K562 (cell line): Measurements from ENCODE around the gene CFAP70. TPM values are rescaled to one million over a fixed set of nuclear protein-coding genes. Genes with fewer than 3 reads are reported as not detected.

Experiments used
- ATF1 ChIP-seq, 2 experiments: fragments of 450-650 bp in 1 of 2; IDR thresholded peaks; 2 replicates each; pipeline ENCODE4 v1.6.1; 2016; ENCODE audit warnings: missing compliant biosample characterization in 1 of 2, missing genetic modification characterization in 1 of 2
- COPS2 ChIP-seq: fragments of 450-650 bp; conservative IDR thresholded peaks from 2 replicates; pipeline ENCODE4 v1.6.1; 2016; ENCODE audit warnings: mild to moderate bottlenecking, moderate library complexity
- CREM ChIP-seq: IDR thresholded peaks from 2 replicates; pipeline ENCODE4 v1.6.1; 2014; ENCODE audit warnings: antibody characterized with exemption, low read depth
- CTCFL ChIP-seq: IDR thresholded peaks from 2 replicates; pipeline ENCODE4 v1.6.1; 2011; ENCODE audit warnings: borderline replicate concordance, low read depth, mild to moderate bottlenecking, moderate library complexity, low read length; ENCODE audit not compliant: insufficient read depth, poor library complexity, severe bottlenecking
- DDX20 ChIP-seq: fragments of 450-650 bp; IDR thresholded peaks from 2 replicates; pipeline ENCODE4 v1.6.1; 2016; ENCODE audit warnings: missing genetic modification characterization, low read depth, mild to moderate bottlenecking, missing compliant biosample characterization, moderate library complexity
- DNMT1 ChIP-seq: fragments of 450-650 bp; IDR thresholded peaks from 2 replicates; pipeline ENCODE4 v1.6.1; 2016; ENCODE audit warnings: antibody characterized with exemption, mild to moderate bottlenecking
- HNRNPK ChIP-seq: fragments of 200-400 bp; formaldehyde crosslinking; IDR thresholded peaks from one replicate; pipeline ENCODE4 v1.6.1; 2018; ENCODE audit warnings: mild to moderate bottlenecking, low read depth, low read length; ENCODE audit not compliant: poor library complexity, severe bottlenecking
- JUN ChIP-seq, 2 experiments: sonication (generic) in 1 of 2; formaldehyde crosslinking in 1 of 2; IDR thresholded peaks; 2 replicates each; pipeline versions ENCODE4 v1.6.1 to v1.8.0; 2012 to 2022; ENCODE audit warnings: borderline replicate concordance in 2 of 2, mild to moderate bottlenecking in 2 of 2, improper control_type of control experiment in 1 of 2, low read depth in 1 of 2, low read length in 1 of 2, missing genetic modification reagents in 1 of 2
- KLF1 ChIP-seq: fragments of 450-650 bp; IDR thresholded peaks from 2 replicates; pipeline ENCODE4 v1.6.1; 2016; ENCODE audit warnings: missing genetic modification characterization, missing compliant biosample characterization
- NFXL1 ChIP-seq: fragments of 450-650 bp; formaldehyde crosslinking; IDR thresholded peaks from 2 replicates; pipeline ENCODE4 v1.4.0; 2021; ENCODE audit warnings: mild to moderate bottlenecking
- OTX1 ChIP-seq: fragments of 450-650 bp; formaldehyde crosslinking; IDR thresholded peaks from 2 replicates; pipeline ENCODE4 v1.4.0; 2022; ENCODE audit warnings: mild to moderate bottlenecking
- RBBP5 ChIP-seq: fragments of 200-600 bp; sonication (generic); IDR thresholded peaks from 2 replicates; pipeline ENCODE4 v1.6.1; 2012; ENCODE audit warnings: borderline replicate concordance, mild to moderate bottlenecking, low read length, control low read depth, inconsistent platforms; ENCODE audit not compliant: insufficient read depth, poor library complexity, severe bottlenecking
- SUPT5H ChIP-seq: fragments of 450-650 bp; IDR thresholded peaks from 2 replicates; pipeline ENCODE4 v1.6.1; 2016
- ZC3H11A ChIP-seq: IDR thresholded peaks from 2 replicates; pipeline ENCODE4 v1.6.1; 2012; ENCODE audit warnings: low read depth, low read length, improper control_type of control experiment
- ZNF717 ChIP-seq: fragments of 250-450 bp; sonication (Bioruptor Pico); IDR thresholded peaks from 2 replicates; pipeline ENCODE4 v1.5.0; 2021
- polyA plus RNA-seq, 8 experiments: library from polyadenylated mRNA; depleted of rRNA in 4 of 8; stranded (reverse) in 5 of 8; unstranded in 3 of 8; fragments of >200 nt; fragmentation: Nextera tagmentation in 2 of 8; fragmentation: Illumina TruSeq in 1 of 8; extraction: Ambion mirVana in 2 of 8; extraction: Trizol in 1 of 8; gene quantifications; 2 replicates each; pipeline versions ENCODE4 v1.2.1 to v1.2.3, GENCODE V29; 2011 to 2014; ENCODE audit warnings: inconsistent platforms in 1 of 8, missing spikeins in 1 of 8
- total RNA-seq, 7 experiments: library from RNA; depleted of rRNA in 6 of 7; stranded (reverse); fragments of >200 nt in 6 of 7; fragmentation: Illumina TruSeq in 2 of 7; extraction: Trizol in 2 of 7; gene quantifications; 2 replicates each; pipeline versions ENCODE4 v1.2.1 to v1.2.3, GENCODE V29; 2011 to 2021; ENCODE audit warnings: low replicate concordance in 1 of 7

CFAP70 gene
- total and polyA plus RNA-seq, 9 of the 15 experiments (the other 6 are each of a cell fraction or from before 2014, with no cell fraction given), result 0.27 to 1.6 (median 0.86) TPM

DNA sequence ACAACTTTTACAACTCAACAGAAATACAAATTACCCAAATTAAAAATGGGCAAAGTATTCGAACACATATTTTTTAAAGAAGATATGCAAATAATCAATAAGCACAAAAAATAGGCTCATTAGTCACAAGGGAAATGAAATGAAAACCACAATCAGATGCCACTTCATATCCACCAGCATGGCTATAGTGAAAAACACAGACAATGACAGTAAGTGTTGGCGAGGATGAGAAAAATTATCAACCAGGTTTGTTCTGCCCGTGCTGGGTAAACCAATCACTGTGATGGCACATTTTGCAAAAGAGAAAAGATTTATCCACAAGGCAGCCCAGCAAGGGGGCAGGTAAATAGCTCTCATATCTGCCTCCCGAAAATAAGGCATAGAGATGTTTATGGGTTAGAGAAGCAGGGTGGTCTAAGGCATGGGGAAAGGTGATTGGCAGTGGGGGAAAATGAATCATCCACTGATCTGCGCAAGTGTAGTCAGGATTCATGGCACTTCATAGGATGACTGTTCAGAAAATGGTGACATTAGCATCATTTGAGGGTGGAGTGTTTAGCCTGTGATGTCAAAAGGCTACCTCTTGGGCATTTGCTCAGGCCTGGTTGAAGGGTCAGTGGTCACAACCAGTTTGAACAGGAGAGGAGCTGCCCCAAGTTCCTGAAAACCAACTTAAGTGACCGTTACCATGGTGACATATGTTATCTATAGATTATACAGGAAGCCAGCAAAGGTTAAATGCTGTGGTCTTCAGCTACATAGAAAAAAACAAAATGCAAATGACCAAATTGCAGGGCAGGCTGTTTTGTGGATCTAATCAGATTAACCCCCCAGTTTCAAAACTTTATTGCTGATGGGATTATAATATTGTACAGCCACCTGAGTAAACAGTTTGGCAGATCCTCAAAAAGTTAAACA lies 8.0 kb upstream of the CFAP70 start (continued):
- TF ChIP-seq NFXL1, result no peak
- no peak for TF ChIP-seq RBBP5
- TF ChIP-seq ATF1 (CRISPR knock-in tag; IDR thresholded peaks at IDR 0.05), result no peak
- TF ChIP-seq ATF1 (tag; IDR thresholded peaks at IDR 0.05), result peak; percentile 73
- TF ChIP-seq OTX1 (CRISPR knock-in tag), result peak; percentile 61; the same call in 1 of the 2 replicates
- no peak for TF ChIP-seq JUN (IDR thresholded peaks at IDR 0.05; ENCODE audit: borderline replicate concordance, low read depth, low read length)
- peak; percentile 46; the same call in 1 of the 2 replicates for TF ChIP-seq JUN (CRISPR knock-in tag; IDR thresholded peaks at IDR 0.05; ENCODE audit: borderline replicate concordance)
- TF ChIP-seq COPS2, result no peak
- no peak for TF ChIP-seq KLF1 (tag)
- TF ChIP-seq ZC3H11A, result no peak
- TF ChIP-seq DDX20 (tag), result no peak
- TF ChIP-seq CTCFL, result no peak
- TF ChIP-seq HNRNPK, result no peak
- peak; percentile 69; the same call in 1 of the 2 replicates for TF ChIP-seq DNMT1
- TF ChIP-seq CREM, result peak; percentile 90
- TF ChIP-seq SUPT5H, result peak; percentile 2; the same call in 1 of the 2 replicates
- TF ChIP-seq ZNF717, result peak; percentile 81; the same call in 1 of the 2 replicates
